ENCODE data around the gene TFAP2A. TPM values are rescaled to one million over a fixed set of nuclear protein-coding genes. Genes with fewer than 3 reads are reported as not detected.

The TFAP2A gene
- total and polyA plus RNA-seq, 12 donors = 0.12 to 0.95 (median 0.20) TPM; not detected in 2

GRCh38 chr6:10433322-10433721 lies 18.4 kb upstream of the TFAP2A start:
- H3K4me1 ChIP-seq = no peaks in the 10 kb centered on the region
- intact Hi-C loops (cut with DNase I) = loop anchor here in 9 of 10 donors (5.0 to 10.0 kb wide), 9 partner anchors 399 to 1729 kb away; no protein-coding TSS in a partner anchor

DNA sequence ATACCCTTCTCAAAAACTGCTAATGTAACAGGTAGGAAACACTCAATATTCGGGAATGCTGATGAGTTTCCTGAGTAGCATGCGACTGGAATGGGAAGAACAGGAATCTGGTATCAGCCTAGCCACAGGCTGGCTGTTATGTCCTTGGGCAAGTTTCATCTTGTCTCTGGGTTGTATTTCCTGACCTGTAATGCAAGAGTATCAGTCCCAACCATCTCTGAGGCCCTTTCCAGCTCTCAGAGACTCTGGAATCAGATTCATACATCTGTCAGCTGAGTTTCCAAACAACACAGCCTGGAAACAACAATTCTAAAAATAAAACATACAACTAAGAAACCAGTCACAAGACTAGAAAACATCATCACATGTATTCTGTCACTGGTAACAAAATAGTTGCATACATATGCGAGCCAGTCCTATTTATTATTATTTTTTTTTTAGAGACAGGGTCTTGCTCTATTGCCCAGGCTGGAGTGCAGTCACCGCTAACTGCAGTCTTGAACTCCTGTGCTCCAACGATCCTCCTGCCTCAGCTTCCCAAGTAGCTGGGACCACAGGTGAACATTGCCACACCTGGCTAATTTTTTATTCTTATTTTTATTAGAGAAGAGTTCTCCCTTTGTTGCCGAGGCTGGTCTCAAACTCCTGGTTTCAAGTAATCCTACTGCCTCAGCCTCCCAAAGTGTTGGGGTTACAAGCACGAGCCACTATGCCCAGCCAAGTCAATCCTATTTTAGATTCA lies 16.7 kb upstream of the TFAP2A start:
- peaks cover 0 to 3% (median 0%) of the 10 kb centered on the region in 9 donors for H3K4me1 ChIP-seq
- intact Hi-C loops (cut with DNase I) = loop anchor here in 9 of 10 donors (5.0 to 10.0 kb wide), 9 partner anchors 397 to 1727 kb away; no protein-coding TSS in a partner anchor
- H3K27ac ChIP-seq = no peak overlapping the region
- DNase-seq = no peak
- H3K4me3 ChIP-seq = no peak overlapping the region
- no peaks in the 10 kb centered on the region for H3K36me3 ChIP-seq
- H3K9me3 ChIP-seq = no peaks in the 10 kb centered on the region
- WGBS, 2 donors = 75 to 81% methylated on average over 7 of the region's 7 CpGs
- TF ChIP-seq, protein P1, sequence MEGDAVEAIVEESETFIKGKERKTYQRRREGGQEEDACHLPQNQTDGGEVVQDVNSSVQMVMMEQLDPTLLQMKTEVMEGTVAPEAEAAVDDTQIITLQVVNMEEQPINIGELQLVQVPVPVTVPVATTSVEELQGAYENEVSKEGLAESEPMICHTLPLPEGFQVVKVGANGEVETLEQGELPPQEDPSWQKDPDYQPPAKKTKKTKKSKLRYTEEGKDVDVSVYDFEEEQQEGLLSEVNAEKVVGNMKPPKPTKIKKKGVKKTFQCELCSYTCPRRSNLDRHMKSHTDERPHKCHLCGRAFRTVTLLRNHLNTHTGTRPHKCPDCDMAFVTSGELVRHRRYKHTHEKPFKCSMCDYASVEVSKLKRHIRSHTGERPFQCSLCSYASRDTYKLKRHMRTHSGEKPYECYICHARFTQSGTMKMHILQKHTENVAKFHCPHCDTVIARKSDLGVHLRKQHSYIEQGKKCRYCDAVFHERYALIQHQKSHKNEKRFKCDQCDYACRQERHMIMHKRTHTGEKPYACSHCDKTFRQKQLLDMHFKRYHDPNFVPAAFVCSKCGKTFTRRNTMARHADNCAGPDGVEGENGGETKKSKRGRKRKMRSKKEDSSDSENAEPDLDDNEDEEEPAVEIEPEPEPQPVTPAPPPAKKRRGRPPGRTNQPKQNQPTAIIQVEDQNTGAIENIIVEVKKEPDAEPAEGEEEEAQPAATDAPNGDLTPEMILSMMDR (IDR thresholded peaks at IDR 0.05) = no peak
- H3K27me3 ChIP-seq = peaks cover 0 to 53% (median 51%) of the 10 kb centered on the region in 7 donors
- no peak for ATAC-seq

More at GRCh38 chr6:10433322-10433721, 18.4 kb upstream of the TFAP2A start:
- no peak for ATAC-seq
- H3K36me3 ChIP-seq = no peaks in the 10 kb centered on the region
- peaks cover 0 to 46% (median 35%) of the 10 kb centered on the region in 7 donors for H3K27me3 ChIP-seq
- WGBS, 2 donors = 72 to 76% methylated on average over 4 of the region's 4 CpGs
- TF ChIP-seq, protein P1 (IDR thresholded peaks at IDR 0.05) = no peak
- no peak overlapping the region for H3K27ac ChIP-seq
- no peak overlapping the region for H3K4me3 ChIP-seq
- H3K9me3 ChIP-seq = no peaks in the 10 kb centered on the region
- DNase-seq = no peak

- Histone ChIP-seq H3K4me1 (peaks cover 0 to 20% (median 12%) of the 10 kb centered on the region in 9 donors), H3K27ac (no peak overlapping the region), H3K4me3 (no peak overlapping the region), H3K27me3 (peaks cover 3 to 71% (median 63%) of the 10 kb centered on the region in 7 donors), H3K36me3 (no peaks in the 10 kb centered on the region), H3K9me3 (no peaks in the 10 kb centered on the region)
- no peak for DNase-seq
- 26 to 30% methylated on average over 12 of the region's 12 CpGs for WGBS, 2 donors
- TF ChIP-seq, protein P1 (IDR thresholded peaks at IDR 0.05) = peak in 8 of 9 donors; percentile 17 to 60 (median 50)
- intact Hi-C loops (cut with DNase I) = loop anchor here (5.0 to 10.0 kb wide), 10 partner anchors 395 to 1725 kb away; no protein-coding TSS in a partner anchor
- peak in 3 of 8 donors; percentile 46 to 60 (median 50) for ATAC-seq
Measured at GRCh38 chr6:10429638-10430427, 15.0 kb upstream of the TFAP2A start.

- peaks cover 12 to 91% (median 83%) of the 10 kb centered on the region in 7 donors for H3K27me3 ChIP-seq
- H3K27ac ChIP-seq = no peak overlapping the region
- intact Hi-C loops (cut with DNase I) = loop anchor here in 2 of 10 donors (5.0 to 10.0 kb wide), 2 partner anchors 882 to 1175 kb away; no protein-coding TSS in a partner anchor
- H3K4me1 ChIP-seq = peaks cover 0 to 20% (median 12%) of the 10 kb centered on the region in 9 donors
- ATAC-seq = no peak
- peak overlapping the region; percentile 23 to 66 (median 50) for H3K4me3 ChIP-seq
- no peaks in the 10 kb centered on the region for H3K36me3 ChIP-seq
- no peaks in the 10 kb centered on the region for H3K9me3 ChIP-seq
- WGBS, 2 donors = 23 to 38% methylated on average over 6 of the region's 6 CpGs
- TF ChIP-seq, protein P1 (IDR thresholded peaks at IDR 0.05) = no peak
- DNase-seq = no peak
Measured at GRCh38 chr6:10426781-10427279, 12.0 kb upstream of the TFAP2A start.

Measured in heart right ventricle (tissue), 16 donors.